SH-SY5Y (cell line): ENCODE measurements around the gene NRIP1.

ENCODE experiments used
- GATA2 ChIP-seq: IDR thresholded peaks from 2 replicates; pipeline ENCODE4 v1.6.1; 2011; ENCODE audit warnings: mild to moderate bottlenecking, low read depth, low read length
- GATA3 ChIP-seq: IDR thresholded peaks from 2 replicates; pipeline ENCODE4 v1.6.1; 2011; ENCODE audit warnings: low read depth, mild to moderate bottlenecking, low read length, moderate library complexity

DNA sequence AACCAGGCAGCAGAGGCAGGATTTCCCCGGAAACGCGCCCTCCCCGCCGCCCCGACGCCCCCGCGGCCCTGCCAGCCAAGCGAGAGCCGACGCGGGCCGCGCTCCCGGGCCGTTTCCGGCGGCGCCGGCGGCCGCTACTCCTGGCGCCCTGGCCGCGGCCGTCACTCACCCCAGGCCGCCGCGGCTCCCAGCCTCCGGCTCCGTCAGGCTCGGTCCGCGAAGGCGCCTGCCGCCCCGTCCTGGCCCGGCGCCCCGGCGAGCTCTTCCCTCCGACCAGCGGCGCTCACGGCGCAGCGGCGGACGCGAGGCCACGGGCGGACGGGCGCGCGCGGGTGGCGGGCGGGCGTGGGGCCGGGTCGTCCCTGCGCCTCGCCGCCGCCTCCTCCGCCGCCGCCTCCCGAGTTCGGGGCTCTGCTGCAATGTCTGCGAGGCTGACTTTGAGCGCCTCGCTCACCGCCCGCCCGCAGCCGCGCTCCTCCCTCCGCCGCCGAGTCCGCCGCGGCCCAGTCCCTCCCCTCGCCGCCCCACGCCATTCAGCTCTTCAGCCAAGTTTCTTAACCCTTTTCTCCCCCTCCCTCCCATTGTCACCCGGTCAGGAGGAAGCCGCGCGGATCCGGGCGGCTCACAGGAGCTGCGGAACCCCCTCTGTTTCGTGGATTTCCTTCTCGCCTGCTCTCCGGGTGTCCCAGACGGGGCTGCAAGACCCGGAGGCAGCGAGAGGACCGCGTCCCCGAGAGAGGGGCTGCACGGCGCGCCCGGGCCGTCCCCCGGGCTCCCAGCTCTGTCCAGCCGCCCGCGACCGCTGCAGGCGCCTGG is at the start of gene NRIP1:
- TF ChIP-seq GATA3 (no peak), GATA2 (no peak)
